Breast epithelium (tissue), 4 donors: Measurements from ENCODE around the gene DDX10. TPM values are rescaled to one million over a fixed set of nuclear protein-coding genes. Genes with fewer than 3 reads are reported as not detected.

Source experiments
- DNase-seq, 2 donors: peaks; one replicate each; pipeline ENCODE4 v3.0.0-alpha.2; 2019; ENCODE audit warnings: low spot score in 2 of 2
- H3K27ac ChIP-seq, 2 donors: fragments of 200-600 bp; sonication (generic) in 1 of 2; one replicate each; pipeline ENCODE4 v1.5.1; 2016 to 2019; ENCODE audit warnings: mild to moderate bottlenecking in 1 of 2
- H3K27me3 ChIP-seq, 2 donors: fragments of 200-600 bp; sonication (generic) in 1 of 2; one replicate each; pipeline versions ENCODE4 v1.5.1 to v1.6.0; 2017 to 2019; ENCODE audit warnings: control low read depth in 1 of 2, mild to moderate bottlenecking in 1 of 2
- H3K36me3 ChIP-seq: fragments of 200-600 bp; one replicate; pipeline ENCODE4 v1.5.1; 2019
- H3K4me1 ChIP-seq, 2 donors: fragments of 200-600 bp; sonication (generic); one replicate each; pipeline ENCODE4 v1.5.1; 2016 to 2019; ENCODE audit warnings: control low read depth in 1 of 2
- H3K4me3 ChIP-seq, 3 donors: fragments of 200-600 bp; sonication (generic); 1 replicate in 2 of 3; 2 replicates in 1 of 3; pipeline ENCODE4 v1.5.1; 2016 to 2019; ENCODE audit warnings: mild to moderate bottlenecking in 3 of 3, moderate library complexity in 2 of 3
- H3K9me3 ChIP-seq, 2 donors: fragments of 200-600 bp; sonication (generic) in 1 of 2; one replicate each; pipeline ENCODE4 v1.5.1; 2016 to 2019; ENCODE audit warnings: control low read depth in 1 of 2
- POLR2A ChIP-seq: fragments of 450-650 bp; IDR thresholded peaks from one replicate; pipeline ENCODE4 v1.6.1; 2016; ENCODE audit warnings: antibody characterized with exemption, mild to moderate bottlenecking, moderate library complexity
- POLR2AphosphoS5 ChIP-seq, 3 donors: sonication (generic); formaldehyde crosslinking; IDR thresholded peaks; one replicate each; pipeline ENCODE4 v1.6.1; 2017; ENCODE audit warnings: antibody characterized with exemption in 3 of 3
- intact Hi-C: fragments of 100-400 bp; cut with DNase I; formaldehyde crosslinking; loops from one replicate; pipeline ENCODE4 v1.15.1; 2023; ENCODE audit warnings: low total_unique reads
- total RNA-seq, 3 donors: library from RNA; depleted of rRNA; stranded (reverse); fragments of >200 nt; gene quantifications; one replicate each; pipeline ENCODE4 v1.1.0, GENCODE V29; 2016
- TF ChIP-seq, protein P1 (sequence below), 3 donors: fragments of 450-650 bp; IDR thresholded peaks; one replicate each; pipeline ENCODE4 v1.5.1; 2016 to 2017; ENCODE audit warnings: antibody characterized with exemption in 3 of 3, mild to moderate bottlenecking in 3 of 3, moderate library complexity in 3 of 3

The DDX10 gene
- total RNA-seq, 3 donors from 2014 or later = 17.3 to 41.9 (median 29.5) TPM

DNA sequence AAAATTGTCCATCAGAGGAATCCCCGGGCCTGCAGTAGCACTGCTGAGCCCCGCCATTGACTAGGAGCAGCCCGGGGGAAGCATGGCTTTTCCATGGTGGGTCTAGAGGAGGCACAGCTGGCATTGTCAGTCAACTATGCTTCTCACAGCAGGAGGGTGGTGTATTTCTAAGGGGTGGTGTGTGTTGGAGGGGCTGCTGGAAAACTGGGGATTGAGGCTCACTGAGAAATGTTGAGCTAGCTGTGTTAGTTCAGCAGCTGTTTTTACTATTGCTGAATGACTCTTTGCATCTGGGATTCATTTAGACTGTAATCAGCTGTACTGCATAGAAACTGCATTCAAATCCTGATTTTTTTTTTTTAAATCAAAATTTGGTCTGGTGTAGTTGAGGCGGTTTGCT lies 5.6 kb downstream of the DDX10 start:
- Histone ChIP-seq H3K36me3 (no peaks in the 10 kb centered on the region), H3K4me3 (no peak overlapping the region)

GRCh38 chr11:108672113-108672512 lies 7.2 kb downstream of the DDX10 start:
- Histone ChIP-seq H3K36me3 (peaks cover under 1% of the 10 kb centered on the region), H3K27me3 (no peaks in the 10 kb centered on the region)
- intact Hi-C loops = no loop called here

More for the DNA sequence above, 5.6 kb downstream of the DDX10 start:
- no peak for DNase-seq
- Histone ChIP-seq H3K4me1 (peaks cover 4 to 14% of the 10 kb centered on the region in 2 donors), H3K27ac (no peak overlapping the region), H3K27me3 (no peaks in the 10 kb centered on the region), H3K9me3 (no peaks in the 10 kb centered on the region)
- intact Hi-C loops = no loop called here
- no peak for TF ChIP-seq POLR2AphosphoS5 (IDR thresholded peaks at IDR 0.05)
- TF ChIP-seq, protein P1, sequence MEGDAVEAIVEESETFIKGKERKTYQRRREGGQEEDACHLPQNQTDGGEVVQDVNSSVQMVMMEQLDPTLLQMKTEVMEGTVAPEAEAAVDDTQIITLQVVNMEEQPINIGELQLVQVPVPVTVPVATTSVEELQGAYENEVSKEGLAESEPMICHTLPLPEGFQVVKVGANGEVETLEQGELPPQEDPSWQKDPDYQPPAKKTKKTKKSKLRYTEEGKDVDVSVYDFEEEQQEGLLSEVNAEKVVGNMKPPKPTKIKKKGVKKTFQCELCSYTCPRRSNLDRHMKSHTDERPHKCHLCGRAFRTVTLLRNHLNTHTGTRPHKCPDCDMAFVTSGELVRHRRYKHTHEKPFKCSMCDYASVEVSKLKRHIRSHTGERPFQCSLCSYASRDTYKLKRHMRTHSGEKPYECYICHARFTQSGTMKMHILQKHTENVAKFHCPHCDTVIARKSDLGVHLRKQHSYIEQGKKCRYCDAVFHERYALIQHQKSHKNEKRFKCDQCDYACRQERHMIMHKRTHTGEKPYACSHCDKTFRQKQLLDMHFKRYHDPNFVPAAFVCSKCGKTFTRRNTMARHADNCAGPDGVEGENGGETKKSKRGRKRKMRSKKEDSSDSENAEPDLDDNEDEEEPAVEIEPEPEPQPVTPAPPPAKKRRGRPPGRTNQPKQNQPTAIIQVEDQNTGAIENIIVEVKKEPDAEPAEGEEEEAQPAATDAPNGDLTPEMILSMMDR (IDR thresholded peaks at IDR 0.05) = no peak
- TF ChIP-seq POLR2A = no peak

GRCh38 chr11:108672786-108673185 lies 7.9 kb downstream of the DDX10 start:
- Histone ChIP-seq H3K4me1 (peaks cover 0 to 4% of the 10 kb centered on the region in 2 donors), H3K36me3 (peaks cover 5% of the 10 kb centered on the region), H3K27ac (no peak overlapping the region), H3K27me3 (no peaks in the 10 kb centered on the region), H3K9me3 (no peaks in the 10 kb centered on the region), H3K4me3 (no peak overlapping the region)
- DNase-seq = no peak
- no peak for TF ChIP-seq POLR2AphosphoS5 (IDR thresholded peaks at IDR 0.05)
- no peak for TF ChIP-seq POLR2A
- TF ChIP-seq, protein P1 (IDR thresholded peaks at IDR 0.05) = no peak
- intact Hi-C loops = no loop called here

More at GRCh38 chr11:108672113-108672512, 7.2 kb downstream of the DDX10 start:
- Histone ChIP-seq H3K9me3 (no peaks in the 10 kb centered on the region), H3K4me3 (no peak overlapping the region), H3K27ac (no peak overlapping the region), H3K4me1 (peaks cover under 1 to 4% of the 10 kb centered on the region in 2 donors)
- TF ChIP-seq POLR2AphosphoS5 (IDR thresholded peaks at IDR 0.05) (no peak), POLR2A (no peak)
- TF ChIP-seq, protein P1 (IDR thresholded peaks at IDR 0.05) = no peak
- no peak for DNase-seq

DNA sequence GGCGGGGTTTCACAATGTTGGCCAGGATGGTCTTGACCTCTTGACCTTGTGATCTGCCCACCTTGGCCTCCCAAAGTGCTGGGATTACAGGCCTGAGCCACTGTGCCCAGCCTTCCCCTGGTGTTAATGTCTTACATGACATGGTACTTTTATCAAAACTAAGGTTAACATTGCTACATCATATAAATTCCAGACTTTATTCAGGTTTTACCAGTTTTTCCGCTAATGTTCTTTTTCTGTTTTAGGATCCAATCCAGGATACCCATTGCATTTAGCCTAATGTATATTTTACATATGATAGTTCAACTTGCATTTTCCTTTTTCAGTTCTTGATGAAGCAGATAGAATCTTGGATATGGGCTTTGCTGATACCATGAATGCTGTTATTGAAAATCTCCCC lies 14.2 kb downstream of the DDX10 start:
- Histone ChIP-seq H3K27me3 (no peaks in the 10 kb centered on the region), H3K4me1 (no peaks in the 10 kb centered on the region), H3K36me3 (peaks cover 5% of the 10 kb centered on the region), H3K27ac (no peak overlapping the region), H3K4me3 (no peak overlapping the region), H3K9me3 (no peaks in the 10 kb centered on the region)
- intact Hi-C loops = no loop called here
- DNase-seq = no peak
- TF ChIP-seq POLR2A (no peak), POLR2AphosphoS5 (IDR thresholded peaks at IDR 0.05) (no peak)
- TF ChIP-seq, protein P1 (IDR thresholded peaks at IDR 0.05) = no peak

GRCh38 chr11:108680271-108680670 lies 15.4 kb downstream of the DDX10 start:
- TF ChIP-seq, protein P1 (IDR thresholded peaks at IDR 0.05) = no peak
- TF ChIP-seq POLR2AphosphoS5 (IDR thresholded peaks at IDR 0.05) = no peak
- TF ChIP-seq POLR2A = no peak
- peaks cover 5% of the 10 kb centered on the region for H3K36me3 ChIP-seq

More at GRCh38 chr11:108680271-108680670, 15.4 kb downstream of the DDX10 start:
- intact Hi-C loops = no loop called here
- Histone ChIP-seq H3K4me1 (no peaks in the 10 kb centered on the region), H3K27me3 (no peaks in the 10 kb centered on the region), H3K9me3 (no peaks in the 10 kb centered on the region), H3K4me3 (no peak overlapping the region), H3K27ac (no peak overlapping the region)
- DNase-seq = no peak
